ENCODE measurements around the gene RP9.

GRCh38 chr7:33075818-33076518 lies 33.2 kb downstream of the RP9 start:
- TF ChIP-seq CTCF (IDR thresholded peaks at IDR 0.05) (no peak), POLR2A (IDR thresholded peaks at IDR 0.05) (no peak), POLR2AphosphoS5 (IDR thresholded peaks at IDR 0.05; ENCODE audit: insufficient read depth in 1 of 2, low read depth in 1 of 2) (no peak)
